RWPE1 (cell line): ENCODE data around the gene LRRC32.

Experiments used
- CTCF ChIA-PET: fragments of 350-600 bp; sonication (Branson Sonifier 250); formaldehyde crosslinking; extraction: SDS; loops from one replicate; lab custom pipeline; 2021; lab: Yijun Ruan, JAX
- POLR2A ChIA-PET: fragments of 400-600 bp; formaldehyde crosslinking; extraction: SDS; loops from one replicate; lab custom pipeline; 2020; ENCODE audit warnings: antibody characterized with exemption; ENCODE audit not compliant: low non-redundant PET; lab: Yijun Ruan, JAX
- DNase-seq: peaks from one replicate; pipeline ENCODE4 v3.0.0; 2012; ENCODE audit warnings: low spot score
- H3K27ac ChIP-seq: fragments of 450-650 bp; 2 replicates; pipeline ENCODE4 v1.5.1; 2017
- TF ChIP-seq, protein P1 (sequence below): fragments of 450-650 bp; conservative IDR thresholded peaks from 2 replicates; pipeline ENCODE4 v1.5.1; 2017; ENCODE audit warnings: low read depth, mild to moderate bottlenecking

LRRC32 gene

DNA sequence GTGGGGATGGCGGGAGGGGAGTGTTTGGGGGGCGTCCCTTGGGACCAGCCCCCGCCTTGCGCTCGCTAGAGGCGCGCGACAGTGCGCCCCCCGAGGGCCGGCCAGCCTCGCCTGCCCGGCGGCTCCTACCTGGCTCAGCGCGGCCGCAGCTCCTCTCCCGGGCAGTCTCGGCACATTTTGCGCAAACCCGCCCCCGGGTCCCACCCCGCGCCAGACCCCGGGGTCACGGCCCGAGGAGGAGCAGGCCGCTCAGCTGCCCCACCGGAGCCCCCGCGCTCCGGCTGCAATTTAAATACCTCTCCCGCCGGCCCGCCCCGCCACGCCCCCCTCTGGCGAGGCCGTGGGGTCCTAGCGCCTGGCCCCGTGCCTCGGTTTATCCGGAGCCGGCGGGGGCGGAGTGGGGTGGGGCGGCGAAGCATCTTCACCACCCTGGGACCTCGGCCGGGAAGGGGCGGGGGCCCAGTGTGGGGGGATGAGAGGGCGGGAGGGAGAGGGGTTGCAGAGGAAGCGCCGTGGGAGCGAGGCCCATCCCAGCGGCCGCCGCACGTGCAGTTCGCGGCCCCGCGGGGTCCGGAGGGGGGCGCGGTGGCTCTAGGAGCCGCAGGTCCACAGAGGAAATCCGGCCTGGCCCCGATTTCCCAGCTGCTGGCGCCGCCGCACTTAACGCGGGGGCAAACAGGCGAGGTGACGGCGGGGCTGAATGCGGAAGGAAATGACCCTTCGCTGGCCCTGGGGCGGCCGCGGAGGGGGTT, at the start of gene LRRC32:
Gene LRRC32, minus strand, starts transcription at position 263 of the 752 bp plus-strand sequence. CDS start 4,793 bp downstream, outside the sequence.
- H3K27ac ChIP-seq = no peak within 1 kb of the TSS
- ChIA-PET CTCF (interaction anchor here (0.5 to 0.7 kb wide), 3 partner anchors 9 to 376 kb away, joined by 3 to 4 read pairs (median 3); no protein-coding TSS in a partner anchor), POLR2A (no interaction called here)
- TF ChIP-seq, protein P1, sequence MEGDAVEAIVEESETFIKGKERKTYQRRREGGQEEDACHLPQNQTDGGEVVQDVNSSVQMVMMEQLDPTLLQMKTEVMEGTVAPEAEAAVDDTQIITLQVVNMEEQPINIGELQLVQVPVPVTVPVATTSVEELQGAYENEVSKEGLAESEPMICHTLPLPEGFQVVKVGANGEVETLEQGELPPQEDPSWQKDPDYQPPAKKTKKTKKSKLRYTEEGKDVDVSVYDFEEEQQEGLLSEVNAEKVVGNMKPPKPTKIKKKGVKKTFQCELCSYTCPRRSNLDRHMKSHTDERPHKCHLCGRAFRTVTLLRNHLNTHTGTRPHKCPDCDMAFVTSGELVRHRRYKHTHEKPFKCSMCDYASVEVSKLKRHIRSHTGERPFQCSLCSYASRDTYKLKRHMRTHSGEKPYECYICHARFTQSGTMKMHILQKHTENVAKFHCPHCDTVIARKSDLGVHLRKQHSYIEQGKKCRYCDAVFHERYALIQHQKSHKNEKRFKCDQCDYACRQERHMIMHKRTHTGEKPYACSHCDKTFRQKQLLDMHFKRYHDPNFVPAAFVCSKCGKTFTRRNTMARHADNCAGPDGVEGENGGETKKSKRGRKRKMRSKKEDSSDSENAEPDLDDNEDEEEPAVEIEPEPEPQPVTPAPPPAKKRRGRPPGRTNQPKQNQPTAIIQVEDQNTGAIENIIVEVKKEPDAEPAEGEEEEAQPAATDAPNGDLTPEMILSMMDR = no peak
- no peak for DNase-seq

GRCh38 chr11:76719686-76720085, 49.1 kb upstream of the LRRC32 start:
- no peak overlapping the region for H3K27ac ChIP-seq
- ChIA-PET POLR2A (no interaction called here), CTCF (interaction anchor here (0.7 kb wide), 1 partner anchor 374 kb away, joined by 6 read pairs; no protein-coding TSS in a partner anchor)
- TF ChIP-seq, protein P1 = no peak
- DNase-seq = no peak

DNA sequence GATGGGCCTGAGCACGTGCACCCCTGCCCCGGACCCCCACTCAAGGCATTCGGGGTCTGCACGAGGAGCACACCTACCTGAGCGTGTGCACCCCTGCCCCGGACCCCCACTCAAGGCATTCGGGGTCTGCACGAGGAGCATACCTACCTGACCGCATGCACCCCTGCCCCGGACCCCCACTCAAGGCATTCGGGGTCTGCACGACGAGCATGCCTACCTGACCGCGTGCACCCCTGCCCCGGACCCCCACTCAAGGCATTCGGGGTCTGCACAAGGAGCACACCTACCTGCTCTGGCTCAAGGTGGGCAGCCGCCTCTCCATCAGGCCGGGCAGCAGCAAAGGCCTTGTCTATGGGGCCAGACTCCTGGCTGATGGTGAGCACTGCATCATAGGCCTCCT, 48.7 kb upstream of the LRRC32 start:
- CTCF ChIA-PET = no interaction called here
- H3K27ac ChIP-seq = no peak overlapping the region
- no peak for DNase-seq
- TF ChIP-seq, protein P1 = no peak
- POLR2A ChIA-PET = no interaction called here

GRCh38 chr11:76717816-76718215, 47.3 kb upstream of the LRRC32 start:
- no peak for DNase-seq
- TF ChIP-seq, protein P1 = no peak
- no peak overlapping the region for H3K27ac ChIP-seq
- POLR2A ChIA-PET = no interaction called here
- CTCF ChIA-PET = interaction anchor here (0.5 to 0.7 kb wide), 3 partner anchors 10 to 336 kb away, joined by 3 read pairs; no protein-coding TSS in a partner anchor

DNA sequence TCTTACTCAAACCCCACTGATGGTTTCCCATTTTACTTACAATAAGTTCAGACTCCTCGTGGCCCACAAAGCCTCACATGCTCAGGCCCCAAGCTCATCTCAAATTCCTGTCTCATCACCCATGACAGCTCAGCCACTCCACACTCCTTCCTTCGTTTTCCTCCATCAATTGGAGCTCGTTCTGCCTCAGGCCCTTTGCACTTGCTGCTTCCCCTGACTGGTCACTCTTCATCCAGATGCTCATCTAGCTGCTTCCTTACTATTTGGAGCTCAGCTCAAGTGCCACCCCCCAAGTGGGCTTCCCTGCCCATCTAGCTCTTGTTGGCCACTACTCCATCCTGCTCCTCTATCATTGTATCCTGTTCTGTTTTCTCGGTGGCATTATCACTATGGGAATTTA, 46.8 kb upstream of the LRRC32 start:
- CTCF ChIA-PET = interaction anchor here (0.5 to 0.7 kb wide), 3 partner anchors 10 to 336 kb away, joined by 3 read pairs; no protein-coding TSS in a partner anchor
- POLR2A ChIA-PET = no interaction called here
- TF ChIP-seq, protein P1 = no peak
- DNase-seq = no peak
- no peak overlapping the region for H3K27ac ChIP-seq

GRCh38 chr11:76716268-76716667, 45.7 kb upstream of the LRRC32 start:
- no peak for DNase-seq
- POLR2A ChIA-PET = no interaction called here
- CTCF ChIA-PET = interaction anchor here (0.6 to 1.0 kb wide), 3 partner anchors 9 to 1332 kb away, joined by 3 to 4 read pairs (median 3); no protein-coding TSS in a partner anchor
- TF ChIP-seq, protein P1 = no peak
- no peak overlapping the region for H3K27ac ChIP-seq
